Gastroesophageal sphincter (tissue), 3 donors: ENCODE data around the gene XIRP2.

Experiments used
- EP300 ChIP-seq: sonication (generic); formaldehyde crosslinking; IDR thresholded peaks from one replicate; pipeline ENCODE4 v1.6.1; 2017; ENCODE audit warnings: antibody characterized with exemption, mild to moderate bottlenecking
- POLR2A ChIP-seq, 2 donors: fragments of 450-650 bp; IDR thresholded peaks; one replicate each; pipeline ENCODE4 v1.6.1; 2017; ENCODE audit warnings: antibody characterized with exemption in 2 of 2, mild to moderate bottlenecking in 2 of 2, moderate library complexity in 1 of 2
- POLR2AphosphoS5 ChIP-seq: sonication (generic); formaldehyde crosslinking; IDR thresholded peaks from one replicate; pipeline ENCODE4 v1.6.1; 2017; ENCODE audit warnings: antibody characterized with exemption
- TF ChIP-seq, protein P1 (sequence below), 4 experiments: fragments of 200-600 bp in 2 of 4; fragments of 450-650 bp in 2 of 4; sonication (generic) in 1 of 4; IDR thresholded peaks; one replicate each; pipeline ENCODE4 v1.5.1; 2017 to 2019; ENCODE audit warnings: antibody characterized with exemption in 4 of 4, mild to moderate bottlenecking in 2 of 4, moderate library complexity in 2 of 4

DNA sequence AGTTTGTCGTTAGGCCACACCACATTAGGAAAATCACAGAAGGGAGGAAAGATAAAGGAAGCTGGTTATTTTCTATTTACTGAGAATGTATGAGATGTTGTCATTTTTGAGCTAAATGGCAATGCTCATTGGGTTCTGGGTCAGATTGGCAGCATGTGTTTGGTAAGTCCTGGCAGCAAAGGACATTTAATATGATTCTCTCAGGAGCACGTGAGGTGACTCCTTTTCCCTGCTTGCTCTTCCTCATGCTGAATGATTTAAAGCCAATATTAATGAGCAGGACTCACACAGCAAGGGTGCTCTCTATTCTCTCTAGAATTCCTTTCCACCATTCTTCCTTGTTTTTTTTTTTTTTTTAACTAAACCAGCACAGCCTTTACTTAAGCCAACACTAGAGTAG is 298.2 kb downstream of the XIRP2 start:
- TF ChIP-seq, protein P1, sequence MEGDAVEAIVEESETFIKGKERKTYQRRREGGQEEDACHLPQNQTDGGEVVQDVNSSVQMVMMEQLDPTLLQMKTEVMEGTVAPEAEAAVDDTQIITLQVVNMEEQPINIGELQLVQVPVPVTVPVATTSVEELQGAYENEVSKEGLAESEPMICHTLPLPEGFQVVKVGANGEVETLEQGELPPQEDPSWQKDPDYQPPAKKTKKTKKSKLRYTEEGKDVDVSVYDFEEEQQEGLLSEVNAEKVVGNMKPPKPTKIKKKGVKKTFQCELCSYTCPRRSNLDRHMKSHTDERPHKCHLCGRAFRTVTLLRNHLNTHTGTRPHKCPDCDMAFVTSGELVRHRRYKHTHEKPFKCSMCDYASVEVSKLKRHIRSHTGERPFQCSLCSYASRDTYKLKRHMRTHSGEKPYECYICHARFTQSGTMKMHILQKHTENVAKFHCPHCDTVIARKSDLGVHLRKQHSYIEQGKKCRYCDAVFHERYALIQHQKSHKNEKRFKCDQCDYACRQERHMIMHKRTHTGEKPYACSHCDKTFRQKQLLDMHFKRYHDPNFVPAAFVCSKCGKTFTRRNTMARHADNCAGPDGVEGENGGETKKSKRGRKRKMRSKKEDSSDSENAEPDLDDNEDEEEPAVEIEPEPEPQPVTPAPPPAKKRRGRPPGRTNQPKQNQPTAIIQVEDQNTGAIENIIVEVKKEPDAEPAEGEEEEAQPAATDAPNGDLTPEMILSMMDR (IDR thresholded peaks at IDR 0.05) = no peak
- TF ChIP-seq POLR2AphosphoS5 = no peak
- TF ChIP-seq POLR2A (IDR thresholded peaks at IDR 0.05) = no peak
- TF ChIP-seq EP300 = no peak
